Measurements from ENCODE around the gene CAPZB. TPM values are rescaled to one million over a fixed set of nuclear protein-coding genes. Genes with fewer than 3 reads are reported as not detected.

The CAPZB gene
- total and polyA plus RNA-seq, 2 of the 4 experiments (the other 2 are of a cell fraction) = 216 to 304 TPM

DNA sequence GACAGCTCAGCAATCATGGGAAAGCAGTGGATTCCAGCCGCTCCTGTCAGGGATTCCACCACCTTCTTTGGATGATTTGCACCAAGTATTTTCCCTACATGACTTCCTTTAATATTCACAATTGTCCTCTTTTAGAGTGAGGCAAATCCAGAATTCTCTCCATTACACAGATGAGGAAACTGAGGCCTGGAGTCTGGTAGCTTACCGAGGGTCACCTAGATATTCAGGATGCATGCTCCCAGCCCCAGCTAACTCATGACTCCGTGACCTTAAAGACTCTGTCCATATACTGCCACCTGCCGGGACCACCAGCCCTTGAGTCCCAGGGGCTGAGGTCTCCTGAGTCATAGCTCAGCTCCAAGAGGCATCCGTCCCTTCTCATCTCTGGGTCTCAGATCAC lies 80.6 kb downstream of the CAPZB start (continued):
- TF ChIP-seq RCOR1 (IDR thresholded peaks at IDR 0.05; ENCODE audit: insufficient replicate concordance, low read length) = no peak
- no peak for TF ChIP-seq CEBPB (IDR thresholded peaks at IDR 0.05; ENCODE audit: low read depth, low read length)
- no peak for TF ChIP-seq CTCF (conservative IDR thresholded peaks at IDR 0.05; ENCODE audit: low read depth, low read length)
- no peak for TF ChIP-seq RFX5 (IDR thresholded peaks at IDR 0.05; ENCODE audit: low read depth, low read length)

- H3K23ac ChIP-seq (ENCODE audit: low read depth, low read length) = no peak overlapping the region
- no peak overlapping the region for H2AFZ ChIP-seq (replicated peaks; ENCODE audit: low read length, poor library complexity)
- H3K4ac ChIP-seq (ENCODE audit: low read depth, low read length) = no peak overlapping the region
- ATAC-seq (ENCODE audit: low read depth) (no peak), DNase-seq (no peak)
- no peak for TF ChIP-seq CHD1 (IDR thresholded peaks at IDR 0.05; ENCODE audit: low read depth, low read length)
- TF ChIP-seq, protein P1, sequence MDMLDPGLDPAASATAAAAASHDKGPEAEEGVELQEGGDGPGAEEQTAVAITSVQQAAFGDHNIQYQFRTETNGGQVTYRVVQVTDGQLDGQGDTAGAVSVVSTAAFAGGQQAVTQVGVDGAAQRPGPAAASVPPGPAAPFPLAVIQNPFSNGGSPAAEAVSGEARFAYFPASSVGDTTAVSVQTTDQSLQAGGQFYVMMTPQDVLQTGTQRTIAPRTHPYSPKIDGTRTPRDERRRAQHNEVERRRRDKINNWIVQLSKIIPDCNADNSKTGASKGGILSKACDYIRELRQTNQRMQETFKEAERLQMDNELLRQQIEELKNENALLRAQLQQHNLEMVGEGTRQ (IDR thresholded peaks at IDR 0.05; ENCODE audit: low read depth, low read length) = no peak
- no peak for TF ChIP-seq BHLHE40 (IDR thresholded peaks at IDR 0.05; ENCODE audit: low read depth, low read length)
- no peak overlapping the region for H3K4me2 ChIP-seq (ENCODE audit: low read depth, low read length)
- no peak overlapping the region for H4K5ac ChIP-seq (ENCODE audit: low read depth, low read length)
- CTCF ChIA-PET = interaction anchor here (1.4 kb wide), 1 partner anchor 249 kb away, joined by 10 read pairs; no protein-coding TSS in a partner anchor
- peaks cover 70 to 95% of the 10 kb centered on the region in 2 experiments for H3K79me1 ChIP-seq (ENCODE audit: low read depth in 1 of 2, low read length in 2 of 2)
- no TSS peak for BruUV-seq (replicated peaks)
- no peak overlapping the region for H3K14ac ChIP-seq (replicated peaks; ENCODE audit: low read depth, low read length)
- no peak overlapping the region for H2BK20ac ChIP-seq (ENCODE audit: low read depth, low read length)
- no peak overlapping the region for H3K9ac ChIP-seq (ENCODE audit: low read depth, low read length)
- H2BK5ac ChIP-seq (ENCODE audit: low read depth, low read length, poor library complexity, severe bottlenecking) = no peak overlapping the region
- H3K4me1 ChIP-seq (ENCODE audit: control insufficient read depth, insufficient read depth, low read length) = peaks cover 41% of the 10 kb centered on the region
- H3K27ac ChIP-seq (ENCODE audit: insufficient read depth, low read length) = no peak overlapping the region
- H4K20me1 ChIP-seq (ENCODE audit: insufficient read depth, low read length) = peaks cover 96% of the 10 kb centered on the region
- H3K9me1 ChIP-seq (ENCODE audit: insufficient read depth, low read length) = peaks cover 65% of the 10 kb centered on the region
- in situ Hi-C loops (cut with MboI; ENCODE audit: low sequenced_read_pairs) (no loop called here), dilution Hi-C loops (cut with HindIII; ENCODE audit: low sequenced_read_pairs, unreplicated experiment) (no loop called here), intact Hi-C loops (cut with micrococcal nuclease) (no loop called here)
- no peak overlapping the region for H2AK5ac ChIP-seq (ENCODE audit: low read depth, low read length)
- H4K91ac ChIP-seq (ENCODE audit: insufficient read depth, low read depth, low read length) = no peak overlapping the region
- POLR2A ChIA-PET (ENCODE audit: unreplicated experiment) = no interaction called here
- no peak overlapping the region for H2BK15ac ChIP-seq (ENCODE audit: low read depth, low read length)
- H3K4me3 ChIP-seq (ENCODE audit: insufficient read depth, low read depth, low read length) = no peak overlapping the region
- H3K56ac ChIP-seq (ENCODE audit: extremely low read depth, insufficient read depth, low read length) = no peak overlapping the region
- H2BK120ac ChIP-seq (ENCODE audit: low read depth, low read length) = no peak overlapping the region
- no peak overlapping the region for H2AK9ac ChIP-seq (replicated peaks; ENCODE audit: low read depth, low read length, poor library complexity)
- H3K9me3 ChIP-seq (ENCODE audit: control insufficient read depth, insufficient read depth, low read length) = no peaks in the 10 kb centered on the region
- no CpG with 5 or more reads among the region's 5 CpGs for WGBS, 2 experiments (ENCODE audit: extremely low coverage in 2 of 2, insufficient read length in 1 of 2)
- peaks cover 11% of the 10 kb centered on the region for H3K36me3 ChIP-seq (ENCODE audit: control insufficient read depth, insufficient read depth, low read length)
- no peaks in the 10 kb centered on the region for H3K27me3 ChIP-seq (ENCODE audit: control insufficient read depth, insufficient read depth, low read length)
- no peak overlapping the region for H4K8ac ChIP-seq (ENCODE audit: low read depth in 2 of 2, low read length in 2 of 2)
- no peak overlapping the region for H3K18ac ChIP-seq (ENCODE audit: low read depth, low read length)
These were observed 82.1 kb downstream of the CAPZB start for GRCh38 chr1:19403256-19403655.
